ENCODE measurements around the gene ARL6IP4.

GRCh38 chr12:123019841-123020138 is 39.3 kb downstream of the ARL6IP4 start:
- TF ChIP-seq, protein P1, sequence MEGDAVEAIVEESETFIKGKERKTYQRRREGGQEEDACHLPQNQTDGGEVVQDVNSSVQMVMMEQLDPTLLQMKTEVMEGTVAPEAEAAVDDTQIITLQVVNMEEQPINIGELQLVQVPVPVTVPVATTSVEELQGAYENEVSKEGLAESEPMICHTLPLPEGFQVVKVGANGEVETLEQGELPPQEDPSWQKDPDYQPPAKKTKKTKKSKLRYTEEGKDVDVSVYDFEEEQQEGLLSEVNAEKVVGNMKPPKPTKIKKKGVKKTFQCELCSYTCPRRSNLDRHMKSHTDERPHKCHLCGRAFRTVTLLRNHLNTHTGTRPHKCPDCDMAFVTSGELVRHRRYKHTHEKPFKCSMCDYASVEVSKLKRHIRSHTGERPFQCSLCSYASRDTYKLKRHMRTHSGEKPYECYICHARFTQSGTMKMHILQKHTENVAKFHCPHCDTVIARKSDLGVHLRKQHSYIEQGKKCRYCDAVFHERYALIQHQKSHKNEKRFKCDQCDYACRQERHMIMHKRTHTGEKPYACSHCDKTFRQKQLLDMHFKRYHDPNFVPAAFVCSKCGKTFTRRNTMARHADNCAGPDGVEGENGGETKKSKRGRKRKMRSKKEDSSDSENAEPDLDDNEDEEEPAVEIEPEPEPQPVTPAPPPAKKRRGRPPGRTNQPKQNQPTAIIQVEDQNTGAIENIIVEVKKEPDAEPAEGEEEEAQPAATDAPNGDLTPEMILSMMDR (IDR thresholded peaks at IDR 0.05) = no peak
- TF ChIP-seq, protein P2, sequence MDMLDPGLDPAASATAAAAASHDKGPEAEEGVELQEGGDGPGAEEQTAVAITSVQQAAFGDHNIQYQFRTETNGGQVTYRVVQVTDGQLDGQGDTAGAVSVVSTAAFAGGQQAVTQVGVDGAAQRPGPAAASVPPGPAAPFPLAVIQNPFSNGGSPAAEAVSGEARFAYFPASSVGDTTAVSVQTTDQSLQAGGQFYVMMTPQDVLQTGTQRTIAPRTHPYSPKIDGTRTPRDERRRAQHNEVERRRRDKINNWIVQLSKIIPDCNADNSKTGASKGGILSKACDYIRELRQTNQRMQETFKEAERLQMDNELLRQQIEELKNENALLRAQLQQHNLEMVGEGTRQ (CRISPR knock-in tag; IDR thresholded peaks at IDR 0.05) = no peak
- TF ChIP-seq SP1 (CRISPR knock-in tag; conservative IDR thresholded peaks at IDR 0.05) (no peak), CREM (CRISPR knock-in tag; IDR thresholded peaks at IDR 0.05) (no peak), NR2C2 (CRISPR knock-in tag; IDR thresholded peaks at IDR 0.05) (no peak)

Data from WTC11 (cell line).